ENCODE results near the gene SUPT3H. TPM values are rescaled to one million over a fixed set of nuclear protein-coding genes. Genes with fewer than 3 reads are reported as not detected.
"Not testable (repeated sequence)": the region's sequence is repeated elsewhere in the genome, so short reads cannot be mapped to it uniquely, and the experiment has no call there.

SUPT3H gene
- total RNA-seq, 2 donors from 2014 or later: 5.3 to 6.6 TPM

GRCh38 chr6:45185403-45186251 lies 192.1 kb downstream of the SUPT3H start:
- Histone ChIP-seq H3K27ac (no peak overlapping the region), H3K27me3 (replicated peaks; ENCODE audit: insufficient read depth) (no peaks in the 10 kb centered on the region), H3K9me3 (no peaks in the 10 kb centered on the region), H3K4me1 (ENCODE audit: control insufficient read depth in 1 of 2, low read depth in 2 of 2) (no peaks in the 10 kb centered on the region), H3K4me3 (no peak overlapping the region), H3K36me3 (no peaks in the 10 kb centered on the region)
- no peak for TF ChIP-seq CTCF (IDR thresholded peaks at IDR 0.05)
- DNase-seq (ENCODE audit: low spot score): no peak
- ATAC-seq (ENCODE audit: insufficient number of reproducible peaks, low FRiP score, low read depth): no peak

GRCh38 chr6:45184937-45185336 lies 192.8 kb downstream of the SUPT3H start:
- Histone ChIP-seq H3K4me3 (no peak overlapping the region), H3K27me3 (replicated peaks; ENCODE audit: insufficient read depth) (no peaks in the 10 kb centered on the region), H3K9me3 (no peaks in the 10 kb centered on the region), H3K27ac (no peak overlapping the region), H3K4me1 (ENCODE audit: control insufficient read depth in 1 of 2, low read depth in 2 of 2) (no peaks in the 10 kb centered on the region), H3K36me3 (no peaks in the 10 kb centered on the region)
- ATAC-seq (ENCODE audit: insufficient number of reproducible peaks, low FRiP score, low read depth) (no peak), DNase-seq (ENCODE audit: low spot score) (no peak)
- no peak for TF ChIP-seq CTCF (IDR thresholded peaks at IDR 0.05)

- Histone ChIP-seq H3K36me3 (no peaks in the 10 kb centered on the region), H3K4me1 (ENCODE audit: control insufficient read depth in 1 of 2, low read depth in 2 of 2) (no peaks in the 10 kb centered on the region), H3K4me3 (no peak overlapping the region), H3K27ac (no peak overlapping the region), H3K27me3 (replicated peaks; ENCODE audit: insufficient read depth) (no peaks in the 10 kb centered on the region), H3K9me3 (no peaks in the 10 kb centered on the region)
- ATAC-seq (ENCODE audit: insufficient number of reproducible peaks, low FRiP score, low read depth) (no peak), DNase-seq (ENCODE audit: low spot score) (no peak)
- no peak for TF ChIP-seq CTCF (IDR thresholded peaks at IDR 0.05)
These were observed 193.7 kb downstream of the SUPT3H start for GRCh38 chr6:45184040-45184439.

GRCh38 chr6:45176373-45176772 lies 201.4 kb downstream of the SUPT3H start:
- not testable (repeated sequence) for H3K4me3 ChIP-seq; H3K4me1 ChIP-seq (ENCODE audit: control insufficient read depth in 1 of 2, low read depth in 2 of 2); DNase-seq (ENCODE audit: low spot score); H3K9me3 ChIP-seq; H3K27ac ChIP-seq; H3K36me3 ChIP-seq; H3K27me3 ChIP-seq (replicated peaks; ENCODE audit: insufficient read depth); ATAC-seq (ENCODE audit: insufficient number of reproducible peaks, low FRiP score, low read depth)

- Histone ChIP-seq H3K9me3 (no peaks in the 10 kb centered on the region), H3K4me3 (no peak overlapping the region), H3K4me1 (ENCODE audit: control insufficient read depth in 1 of 2, low read depth in 2 of 2) (no peaks in the 10 kb centered on the region), H3K27me3 (replicated peaks; ENCODE audit: insufficient read depth) (no peaks in the 10 kb centered on the region), H3K27ac (no peak overlapping the region), H3K36me3 (no peaks in the 10 kb centered on the region)
- ATAC-seq (ENCODE audit: insufficient number of reproducible peaks, low FRiP score, low read depth) (no peak), DNase-seq (ENCODE audit: low spot score) (no peak)
- TF ChIP-seq CTCF (IDR thresholded peaks at IDR 0.05): no peak
These were observed 202.5 kb downstream of the SUPT3H start for GRCh38 chr6:45175272-45175671.

- DNase-seq (ENCODE audit: low spot score) (no peak), ATAC-seq (ENCODE audit: insufficient number of reproducible peaks, low FRiP score, low read depth) (no peak)
- Histone ChIP-seq H3K4me3 (no peak overlapping the region), H3K9me3 (no peaks in the 10 kb centered on the region), H3K27ac (no peak overlapping the region), H3K4me1 (ENCODE audit: control insufficient read depth in 1 of 2, low read depth in 2 of 2) (no peaks in the 10 kb centered on the region), H3K27me3 (replicated peaks; ENCODE audit: insufficient read depth) (no peaks in the 10 kb centered on the region), H3K36me3 (no peaks in the 10 kb centered on the region)
- TF ChIP-seq CTCF (IDR thresholded peaks at IDR 0.05): no peak
These were observed 203.7 kb downstream of the SUPT3H start for GRCh38 chr6:45174045-45174444.
